ENCODE measurements around the gene FFAR4. TPM values are rescaled to one million over a fixed set of nuclear protein-coding genes. Genes with fewer than 3 reads are reported as not detected.

FFAR4 gene
- total RNA-seq, 1 donor = under 0.01 TPM

- Histone ChIP-seq H3K4me1 (ENCODE audit: insufficient read depth, low read length) (peaks cover 16% of the 10 kb centered on the region), H3K4me3 (ENCODE audit: low read length) (no peak overlapping the region), H3K27me3 (ENCODE audit: insufficient read depth, low read length) (no peaks in the 10 kb centered on the region), H3K9me3 (ENCODE audit: low read depth, low read length) (no peaks in the 10 kb centered on the region)
Observed at GRCh38 chr10:93559490-93559889, 7.0 kb upstream of the FFAR4 start.

- Histone ChIP-seq H3K9me3 (ENCODE audit: low read depth, low read length) (no peaks in the 10 kb centered on the region), H3K27me3 (ENCODE audit: insufficient read depth, low read length) (no peaks in the 10 kb centered on the region), H3K4me3 (ENCODE audit: low read length) (no peak overlapping the region), H3K4me1 (ENCODE audit: insufficient read depth, low read length) (peaks cover 18% of the 10 kb centered on the region)
Observed at GRCh38 chr10:93560541-93560940, 5.9 kb upstream of the FFAR4 start.

- no peaks in the 10 kb centered on the region for H3K9me3 ChIP-seq (ENCODE audit: low read depth, low read length)
- peaks cover 28% of the 10 kb centered on the region for H3K27me3 ChIP-seq (ENCODE audit: insufficient read depth, low read length)
- peaks cover 33% of the 10 kb centered on the region for H3K4me1 ChIP-seq (ENCODE audit: insufficient read depth, low read length)
- no peak overlapping the region for H3K4me3 ChIP-seq (ENCODE audit: low read length)
Observed at GRCh38 chr10:93565446-93565845, 1.0 kb upstream of the FFAR4 start.

GRCh38 chr10:93567277-93568104, 1.0 kb downstream of the FFAR4 start:
- Histone ChIP-seq H3K9me3 (ENCODE audit: low read depth, low read length) (no peaks in the 10 kb centered on the region), H3K4me1 (ENCODE audit: insufficient read depth, low read length) (peaks cover 42% of the 10 kb centered on the region), H3K27me3 (ENCODE audit: insufficient read depth, low read length) (peaks cover 28% of the 10 kb centered on the region), H3K4me3 (ENCODE audit: low read length) (no peak overlapping the region)

- Histone ChIP-seq H3K27me3 (ENCODE audit: insufficient read depth, low read length) (peaks cover 28% of the 10 kb centered on the region), H3K4me1 (ENCODE audit: insufficient read depth, low read length) (peaks cover 47% of the 10 kb centered on the region), H3K9me3 (ENCODE audit: low read depth, low read length) (no peaks in the 10 kb centered on the region), H3K4me3 (ENCODE audit: low read length) (no peak overlapping the region)
Observed at GRCh38 chr10:93568105-93568390, 1.6 kb downstream of the FFAR4 start.

GRCh38 chr10:93570383-93570782, 3.9 kb downstream of the FFAR4 start:
- H3K4me1 ChIP-seq (ENCODE audit: insufficient read depth, low read length) = peaks cover 48% of the 10 kb centered on the region
- no peak overlapping the region for H3K4me3 ChIP-seq (ENCODE audit: low read length)
- H3K27me3 ChIP-seq (ENCODE audit: insufficient read depth, low read length) = peaks cover 28% of the 10 kb centered on the region
- H3K9me3 ChIP-seq (ENCODE audit: low read depth, low read length) = no peaks in the 10 kb centered on the region

GRCh38 chr10:93572606-93573005, 6.1 kb downstream of the FFAR4 start:
- H3K4me3 ChIP-seq (ENCODE audit: low read length) = no peak overlapping the region
- peaks cover 32% of the 10 kb centered on the region for H3K4me1 ChIP-seq (ENCODE audit: insufficient read depth, low read length)
- H3K27me3 ChIP-seq (ENCODE audit: insufficient read depth, low read length) = peaks cover 22% of the 10 kb centered on the region
- no peaks in the 10 kb centered on the region for H3K9me3 ChIP-seq (ENCODE audit: low read depth, low read length)

GRCh38 chr10:93573051-93573909, 6.8 kb downstream of the FFAR4 start:
- no peaks in the 10 kb centered on the region for H3K9me3 ChIP-seq (ENCODE audit: low read depth, low read length)
- H3K4me1 ChIP-seq (ENCODE audit: insufficient read depth, low read length) = peaks cover 25% of the 10 kb centered on the region
- H3K27me3 ChIP-seq (ENCODE audit: insufficient read depth, low read length) = peaks cover 16% of the 10 kb centered on the region
- H3K4me3 ChIP-seq (ENCODE audit: low read length) = no peak overlapping the region

- no peak overlapping the region for H3K4me3 ChIP-seq (ENCODE audit: low read length)
- peaks cover 9% of the 10 kb centered on the region for H3K27me3 ChIP-seq (ENCODE audit: insufficient read depth, low read length)
- no peaks in the 10 kb centered on the region for H3K9me3 ChIP-seq (ENCODE audit: low read depth, low read length)
- H3K4me1 ChIP-seq (ENCODE audit: insufficient read depth, low read length) = peaks cover 24% of the 10 kb centered on the region
Observed at GRCh38 chr10:93573924-93574323, 7.5 kb downstream of the FFAR4 start.

GRCh38 chr10:93576888-93577287, 10.4 kb downstream of the FFAR4 start:
- H3K27me3 ChIP-seq (ENCODE audit: insufficient read depth, low read length) = no peaks in the 10 kb centered on the region
- H3K9me3 ChIP-seq (ENCODE audit: low read depth, low read length) = no peaks in the 10 kb centered on the region
- H3K4me3 ChIP-seq (ENCODE audit: low read length) = no peak overlapping the region
- peaks cover 22% of the 10 kb centered on the region for H3K4me1 ChIP-seq (ENCODE audit: insufficient read depth, low read length)

- Histone ChIP-seq H3K4me3 (ENCODE audit: low read length) (no peak overlapping the region), H3K27me3 (ENCODE audit: insufficient read depth, low read length) (no peaks in the 10 kb centered on the region), H3K4me1 (ENCODE audit: insufficient read depth, low read length) (peaks cover 15% of the 10 kb centered on the region), H3K9me3 (ENCODE audit: low read depth, low read length) (no peaks in the 10 kb centered on the region)
Observed at GRCh38 chr10:93577565-93577964, 11.1 kb downstream of the FFAR4 start.

GRCh38 chr10:93579089-93579488, 12.6 kb downstream of the FFAR4 start:
- no peak overlapping the region for H3K4me3 ChIP-seq (ENCODE audit: low read length)
- H3K4me1 ChIP-seq (ENCODE audit: insufficient read depth, low read length) = no peaks in the 10 kb centered on the region
- no peaks in the 10 kb centered on the region for H3K27me3 ChIP-seq (ENCODE audit: insufficient read depth, low read length)
- H3K9me3 ChIP-seq (ENCODE audit: low read depth, low read length) = no peaks in the 10 kb centered on the region

- no peak overlapping the region for H3K4me3 ChIP-seq (ENCODE audit: low read length)
- no peaks in the 10 kb centered on the region for H3K9me3 ChIP-seq (ENCODE audit: low read depth, low read length)
- H3K4me1 ChIP-seq (ENCODE audit: insufficient read depth, low read length) = no peaks in the 10 kb centered on the region
- H3K27me3 ChIP-seq (ENCODE audit: insufficient read depth, low read length) = no peaks in the 10 kb centered on the region
Observed at GRCh38 chr10:93579985-93580711, 13.7 kb downstream of the FFAR4 start.

- Histone ChIP-seq H3K4me1 (ENCODE audit: insufficient read depth, low read length) (no peaks in the 10 kb centered on the region), H3K9me3 (ENCODE audit: low read depth, low read length) (no peaks in the 10 kb centered on the region)
Observed at GRCh38 chr10:93580828-93581227, 14.4 kb downstream of the FFAR4 start.

GRCh38 chr10:93584445-93584844, 18.0 kb downstream of the FFAR4 start:
- Histone ChIP-seq H3K27me3 (ENCODE audit: insufficient read depth, low read length) (no peaks in the 10 kb centered on the region), H3K4me1 (ENCODE audit: insufficient read depth, low read length) (no peaks in the 10 kb centered on the region), H3K4me3 (ENCODE audit: low read length) (no peak overlapping the region), H3K9me3 (ENCODE audit: low read depth, low read length) (no peaks in the 10 kb centered on the region)

More at GRCh38 chr10:93580828-93581227, 14.4 kb downstream of the FFAR4 start:
- Histone ChIP-seq H3K4me3 (ENCODE audit: low read length) (no peak overlapping the region), H3K27me3 (ENCODE audit: insufficient read depth, low read length) (no peaks in the 10 kb centered on the region)
